GM12874 (cell line): ENCODE measurements around the gene ADCY5.

ENCODE experiments used
- TF ChIP-seq, protein P1 (sequence below): IDR thresholded peaks from 2 replicates; pipeline ENCODE4 v1.5.1; 2011; ENCODE audit warnings: low read depth, mild to moderate bottlenecking, control low read depth, low read length, moderate library complexity; ENCODE audit not compliant: insufficient read depth

ADCY5 gene

GRCh38 chr3:123310741-123311140, 138.1 kb downstream of the ADCY5 start:
- TF ChIP-seq, protein P1, sequence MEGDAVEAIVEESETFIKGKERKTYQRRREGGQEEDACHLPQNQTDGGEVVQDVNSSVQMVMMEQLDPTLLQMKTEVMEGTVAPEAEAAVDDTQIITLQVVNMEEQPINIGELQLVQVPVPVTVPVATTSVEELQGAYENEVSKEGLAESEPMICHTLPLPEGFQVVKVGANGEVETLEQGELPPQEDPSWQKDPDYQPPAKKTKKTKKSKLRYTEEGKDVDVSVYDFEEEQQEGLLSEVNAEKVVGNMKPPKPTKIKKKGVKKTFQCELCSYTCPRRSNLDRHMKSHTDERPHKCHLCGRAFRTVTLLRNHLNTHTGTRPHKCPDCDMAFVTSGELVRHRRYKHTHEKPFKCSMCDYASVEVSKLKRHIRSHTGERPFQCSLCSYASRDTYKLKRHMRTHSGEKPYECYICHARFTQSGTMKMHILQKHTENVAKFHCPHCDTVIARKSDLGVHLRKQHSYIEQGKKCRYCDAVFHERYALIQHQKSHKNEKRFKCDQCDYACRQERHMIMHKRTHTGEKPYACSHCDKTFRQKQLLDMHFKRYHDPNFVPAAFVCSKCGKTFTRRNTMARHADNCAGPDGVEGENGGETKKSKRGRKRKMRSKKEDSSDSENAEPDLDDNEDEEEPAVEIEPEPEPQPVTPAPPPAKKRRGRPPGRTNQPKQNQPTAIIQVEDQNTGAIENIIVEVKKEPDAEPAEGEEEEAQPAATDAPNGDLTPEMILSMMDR = no peak

DNA sequence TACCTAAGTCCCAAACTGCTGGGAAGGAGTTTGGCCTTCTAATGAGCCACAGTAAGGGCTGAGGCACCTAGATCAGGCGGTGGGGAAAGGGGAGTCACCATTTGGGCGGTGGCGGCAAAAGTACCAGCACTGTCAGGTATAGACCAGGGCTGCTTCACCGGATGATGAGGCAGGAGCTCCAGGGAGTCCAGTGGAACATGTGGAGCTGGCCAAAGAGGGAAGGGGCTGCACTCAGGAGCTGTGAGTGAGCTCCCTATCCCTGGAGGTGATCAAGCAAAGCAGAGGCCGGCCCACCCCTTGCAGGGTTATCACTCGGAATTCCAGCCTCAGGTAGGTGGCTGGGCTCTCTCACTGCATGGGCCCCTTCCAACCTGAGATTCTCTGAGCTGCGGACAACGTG, 138.7 kb downstream of the ADCY5 start:
- TF ChIP-seq, protein P1 = no peak

- TF ChIP-seq, protein P1 = no peak
Observed at GRCh38 chr3:123307064-123307463, 141.8 kb downstream of the ADCY5 start.

GRCh38 chr3:123305192-123305591, 143.7 kb downstream of the ADCY5 start:
- TF ChIP-seq, protein P1 = no peak

DNA sequence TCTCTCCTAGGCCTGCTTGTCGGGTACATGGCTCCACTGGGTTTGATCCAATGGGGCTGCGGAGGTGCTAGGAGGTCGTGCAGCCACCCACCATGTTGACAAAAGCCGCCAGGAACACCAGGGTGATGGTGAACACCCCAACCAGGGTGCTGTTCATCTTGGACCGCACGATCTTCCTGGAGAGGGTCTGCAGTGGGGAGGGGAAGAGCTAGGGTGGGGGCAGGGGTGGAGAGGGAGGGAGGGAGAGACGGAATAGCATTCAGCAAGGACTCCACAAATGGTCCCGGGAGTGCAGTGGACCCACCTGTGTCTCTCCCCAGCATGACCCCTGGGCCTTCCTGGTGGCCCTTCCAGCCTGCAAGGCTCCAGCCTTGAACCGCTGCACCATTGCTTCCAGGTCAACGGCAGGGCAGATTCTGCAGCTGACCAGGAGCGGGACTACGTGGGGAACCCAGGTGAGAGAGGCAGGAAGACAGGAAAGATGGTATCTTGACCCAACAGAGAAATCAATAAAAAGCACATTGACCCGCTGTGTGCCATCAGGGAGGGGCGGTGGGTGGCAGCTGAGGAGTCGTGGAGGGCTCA, 144.8 kb downstream of the ADCY5 start:
- TF ChIP-seq, protein P1 = no peak

- TF ChIP-seq, protein P1 = no peak
Observed at GRCh38 chr3:123302961-123303360, 145.9 kb downstream of the ADCY5 start.

DNA sequence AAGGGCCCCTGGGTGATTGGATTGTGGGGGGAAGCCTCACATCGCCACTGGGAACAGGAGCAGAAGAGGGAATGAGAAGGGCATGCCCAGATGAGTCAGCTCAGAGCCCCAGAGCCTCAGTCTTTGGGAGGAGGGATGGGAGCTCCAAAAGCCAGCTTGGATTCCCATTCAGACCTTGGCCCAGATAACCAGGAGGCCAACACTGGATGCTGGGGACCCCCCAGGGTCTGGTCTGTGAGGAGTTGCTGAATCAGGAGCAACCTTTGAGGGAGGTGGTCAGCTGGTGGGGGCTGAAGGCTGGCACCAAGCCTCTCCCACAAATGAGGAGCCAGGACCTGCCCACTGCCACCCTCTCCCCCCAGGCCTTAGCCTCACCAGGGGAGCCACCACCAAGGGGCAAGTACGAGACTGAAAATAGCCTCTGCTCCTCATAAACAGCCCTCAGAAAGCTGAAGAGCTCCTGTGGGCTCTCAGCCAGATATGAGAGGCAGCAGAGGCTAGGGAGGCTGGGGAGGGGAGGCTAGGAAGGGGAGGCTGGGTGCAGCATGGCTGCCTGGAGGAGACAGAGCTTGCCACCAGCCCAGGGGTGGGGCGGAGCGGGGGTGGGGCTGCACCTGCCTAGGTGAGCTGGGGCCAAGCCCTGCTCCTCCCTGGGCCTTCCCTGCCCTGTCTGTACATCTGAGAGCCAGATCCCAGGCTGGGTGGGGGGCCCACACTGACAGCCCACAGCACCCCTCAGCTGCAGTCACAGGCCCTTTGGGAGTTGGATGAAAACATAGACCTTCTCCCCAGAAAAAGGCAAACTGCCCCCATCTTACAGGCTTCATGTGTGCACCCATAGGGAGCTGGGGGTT, 147.3 kb downstream of the ADCY5 start:
- TF ChIP-seq, protein P1 = no peak
